Hematopoietic multipotent progenitor cell treated with erythropoietin and hydrocortisone succinate and interleukin-3 and kit ligand, for 6 days (in vitro differentiated cells): ENCODE measurements around the gene SRP54.
"Not testable (repeated sequence)": the region's sequence is repeated elsewhere in the genome, so short reads cannot be mapped to it uniquely, and the experiment has no call there.

Experiments used
- DNase-seq: peaks from one replicate; pipeline ENCODE4 v3.0.0-alpha.2; 2015

SRP54 gene

DNA sequence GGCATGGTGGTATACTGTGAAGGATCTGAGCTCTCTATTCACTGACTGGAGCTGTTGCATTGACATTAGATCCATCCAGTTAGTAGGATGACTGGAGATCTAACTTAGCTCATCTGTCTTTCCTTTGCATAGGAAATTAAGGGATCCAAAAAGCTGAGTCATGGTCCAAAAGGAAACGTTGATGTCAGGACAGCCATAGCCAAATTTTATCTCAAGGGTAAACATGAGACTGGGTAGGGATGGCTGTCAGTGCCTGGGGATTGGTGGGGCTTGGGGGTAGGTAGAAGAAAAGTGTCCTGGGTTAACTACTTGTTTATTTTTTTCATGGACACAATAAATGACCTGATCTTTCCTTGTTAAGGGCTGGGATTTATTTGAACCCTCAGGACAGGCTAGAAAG is 67.9 kb downstream of the SRP54 start:
- DNase-seq, result peak; percentile 60

DNA sequence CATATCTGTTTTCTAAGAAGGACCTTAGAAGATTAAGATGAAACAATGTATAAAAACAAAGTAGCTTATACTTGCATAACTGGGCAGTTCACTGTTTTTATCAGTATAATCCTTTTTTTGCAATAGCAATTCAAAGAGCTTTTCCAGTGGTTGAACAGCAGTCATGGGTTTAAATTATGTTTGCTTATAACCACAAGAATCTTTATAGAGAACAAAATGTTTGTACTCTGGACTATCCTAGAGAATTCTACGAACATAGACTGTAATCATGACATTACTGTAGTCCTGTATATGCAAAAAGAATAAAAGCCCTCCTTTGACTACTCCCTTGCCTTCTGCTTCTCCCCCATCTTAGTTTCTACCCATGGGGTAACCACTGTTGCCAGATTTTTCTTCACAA is 69.0 kb downstream of the SRP54 start:
- DNase-seq, result no peak

DNA sequence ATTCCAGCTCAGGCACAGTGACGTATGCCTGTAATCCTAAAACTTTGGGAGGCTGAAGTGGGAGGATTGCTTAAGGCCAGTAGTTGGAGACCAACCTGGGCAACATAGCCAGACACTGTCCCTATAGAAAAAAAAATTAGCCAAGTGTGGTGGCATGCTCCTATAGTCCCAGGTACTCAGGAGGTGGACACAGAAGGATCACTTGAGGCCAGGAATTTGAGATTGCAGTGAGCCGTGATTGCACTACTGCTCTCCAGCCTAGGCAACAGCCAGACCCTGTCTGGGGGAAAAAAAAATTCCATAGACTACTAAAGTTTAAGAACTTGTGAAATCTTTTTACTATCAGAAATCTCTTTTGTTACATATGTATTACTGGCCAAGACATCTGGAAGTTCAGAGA is 69.8 kb downstream of the SRP54 start:
- no peak for DNase-seq

GRCh38 chr14:35061113-35061791 is 78.5 kb downstream of the SRP54 start:
- DNase-seq, result peak; percentile 56

- DNase-seq, result not testable (repeated sequence)
Measured at GRCh38 chr14:35065731-35066130, 82.9 kb downstream of the SRP54 start.

- no peak for DNase-seq
Measured at GRCh38 chr14:35068238-35069012, 85.6 kb downstream of the SRP54 start.

GRCh38 chr14:35072226-35072625 is 89.4 kb downstream of the SRP54 start:
- DNase-seq, result no peak

GRCh38 chr14:35073486-35073885 is 90.7 kb downstream of the SRP54 start:
- DNase-seq, result peak; percentile 70

DNA sequence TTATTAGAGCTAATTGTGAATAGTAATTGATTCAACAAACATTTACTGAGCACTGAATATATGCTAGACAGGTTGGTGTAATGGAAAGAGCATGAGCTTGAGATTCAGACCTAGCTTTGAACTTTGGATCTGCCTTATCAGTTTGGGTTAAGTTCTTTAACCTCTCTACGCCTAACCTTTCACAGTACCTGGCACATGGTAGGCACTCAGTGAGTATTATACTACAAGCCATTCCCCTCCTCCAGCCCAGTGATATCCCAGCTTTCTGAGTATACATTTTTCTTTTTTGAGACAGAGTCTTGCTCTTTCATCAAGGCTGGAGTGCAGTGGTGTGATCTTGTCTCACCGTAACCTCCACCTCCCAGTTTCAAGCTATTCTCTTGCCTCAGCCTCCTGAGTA is 95.3 kb downstream of the SRP54 start:
- DNase-seq, result no peak
